HepG2 (cell line): ENCODE results near the gene PSMD12. TPM values are rescaled to one million over a fixed set of nuclear protein-coding genes. Genes with fewer than 3 reads are reported as not detected.

ENCODE experiments used
- ATF5 ChIP-seq: sonication (generic); formaldehyde crosslinking; IDR thresholded peaks from 2 replicates; pipeline ENCODE4 v1.4.0; 2020; ENCODE audit warnings: mild to moderate bottlenecking, low read depth, missing genetic modification reagents
- EED ChIP-seq: sonication (generic); formaldehyde crosslinking; IDR thresholded peaks from 2 replicates; pipeline ENCODE4 v1.5.0; 2020; ENCODE audit warnings: mild to moderate bottlenecking, missing genetic modification reagents
- ELF3 ChIP-seq: IDR thresholded peaks from 2 replicates; pipeline ENCODE4 v1.6.1; 2016; ENCODE audit warnings: missing genetic modification reagents, missing compliant biosample characterization
- GABPA ChIP-seq, 2 experiments: IDR thresholded peaks; 2 replicates each; pipeline ENCODE4 v1.6.1; 2011 to 2016; ENCODE audit warnings: low read depth in 2 of 2, low read length in 1 of 2, missing biosample characterization in 1 of 2, missing genetic modification characterization in 1 of 2
- IRF1 ChIP-seq: sonication (generic); formaldehyde crosslinking; IDR thresholded peaks from 2 replicates; pipeline ENCODE4 v1.4.0; 2020; ENCODE audit warnings: low read depth, mild to moderate bottlenecking, missing genetic modification reagents
- IRF9 ChIP-seq: sonication (generic); formaldehyde crosslinking; IDR thresholded peaks from 2 replicates; pipeline ENCODE4 v1.8.0; 2022; ENCODE audit warnings: missing genetic modification reagents, mild to moderate bottlenecking, borderline replicate concordance
- PRDM15 ChIP-seq: sonication (generic); formaldehyde crosslinking; IDR thresholded peaks from 2 replicates; pipeline ENCODE4 v1.4.0; 2020; ENCODE audit warnings: missing genetic modification reagents
- THAP11 ChIP-seq: IDR thresholded peaks from 2 replicates; pipeline ENCODE4 v1.6.1; 2016; ENCODE audit warnings: missing biosample characterization, missing genetic modification reagents
- WIZ ChIP-seq: sonication (generic); formaldehyde crosslinking; IDR thresholded peaks from 2 replicates; pipeline ENCODE4 v1.5.1; 2020; ENCODE audit warnings: mild to moderate bottlenecking, missing genetic modification reagents
- ZEB1 ChIP-seq: IDR thresholded peaks from 2 replicates; pipeline ENCODE4 v1.6.1; 2012; ENCODE audit warnings: mild to moderate bottlenecking, low read depth, inconsistent platforms; ENCODE audit not compliant: insufficient replicate concordance
- ZFP36L1 ChIP-seq: sonication (generic); formaldehyde crosslinking; IDR thresholded peaks from 2 replicates; pipeline ENCODE4 v1.8.0; 2022; ENCODE audit warnings: mild to moderate bottlenecking, missing genetic modification reagents, moderate library complexity
- ZNF639 ChIP-seq: conservative IDR thresholded peaks from 2 replicates; pipeline ENCODE4 v1.6.1; 2018; ENCODE audit warnings: missing genetic modification reagents
- ZNF687 ChIP-seq: sonication (generic); formaldehyde crosslinking; IDR thresholded peaks from 2 replicates; pipeline ENCODE4 v1.5.1; 2020; ENCODE audit warnings: mild to moderate bottlenecking, missing genetic modification reagents, moderate library complexity
- ZNF772 ChIP-seq: sonication (generic); formaldehyde crosslinking; IDR thresholded peaks from 2 replicates; pipeline ENCODE4 v1.5.0; 2020; ENCODE audit warnings: mild to moderate bottlenecking, missing genetic modification reagents
- ZNF816 ChIP-seq: sonication (generic); formaldehyde crosslinking; IDR thresholded peaks from 2 replicates; pipeline ENCODE4 v1.8.0; 2022; ENCODE audit warnings: missing genetic modification reagents, mild to moderate bottlenecking, borderline replicate concordance
- polyA plus RNA-seq, 8 experiments: library from polyadenylated mRNA; depleted of rRNA in 3 of 8; stranded (reverse) in 7 of 8; unstranded in 1 of 8; fragments of >200 nt; fragmentation: Illumina TruSeq in 4 of 8; extraction: Trizol in 4 of 8; gene quantifications; 2 replicates each; pipeline versions ENCODE4 v1.2.1 to v1.2.3, GENCODE V29; 2011 to 2016; ENCODE audit warnings: low read depth in 4 of 8, missing spikeins in 1 of 8, mixed read lengths in 1 of 8; ENCODE audit not compliant: insufficient read depth in 1 of 8
- total RNA-seq, 5 experiments: library from RNA; depleted of rRNA; stranded (reverse); fragments of >200 nt; fragmentation: Illumina TruSeq; extraction: Trizol; gene quantifications; 2 replicates each; pipeline ENCODE4 v1.2.3, GENCODE V29; 2016; ENCODE audit warnings: low read depth in 1 of 5

PSMD12 gene
- total and polyA plus RNA-seq, 2 of the 13 experiments (the other 11 are each of a cell fraction or from before 2014, with no cell fraction given) = 27.4 to 71.7 TPM

GRCh38 chr17:67378454-67379250 is 12.3 kb upstream of the PSMD12 start (continued):
- TF ChIP-seq ATF5 (CRISPR knock-in tag) (no peak), IRF1 (CRISPR knock-in tag) (no peak), ZNF816 (CRISPR knock-in tag) (no peak), ZFP36L1 (CRISPR knock-in tag) (0 out of 2 replicates have a peak, but pooled peaks have one; percentile 22), ZEB1 (peak; percentile 21), IRF9 (peak; percentile 57; the same call in 1 of the 2 replicates), EED (CRISPR knock-in tag) (peak; percentile 32; the same call in 1 of the 2 replicates), ZNF772 (CRISPR knock-in tag) (peak; percentile 40; the same call in 1 of the 2 replicates), ZNF639 (CRISPR knock-in tag) (peak; percentile 37; the same call in 1 of the 2 replicates), ELF3 (CRISPR knock-in tag) (peak; percentile 53; the same call in 1 of the 2 replicates), GABPA (IDR thresholded peaks at IDR 0.05; ENCODE audit: low read depth, low read length) (0 out of 2 replicates have a peak, but pooled peaks have one; percentile 17), GABPA (CRISPR knock-in tag; IDR thresholded peaks at IDR 0.05; ENCODE audit: low read depth) (no peak), PRDM15 (0 out of 2 replicates have a peak, but pooled peaks have one; percentile 57), ZNF687 (CRISPR knock-in tag) (peak; percentile 80), WIZ (no peak), THAP11 (CRISPR knock-in tag) (peak; percentile 35; the same call in 1 of the 2 replicates)
